Lung (tissue), 12 donors: Measurements from ENCODE around the gene VWA3A. TPM values are rescaled to one million over a fixed set of nuclear protein-coding genes. Genes with fewer than 3 reads are reported as not detected.
A peak's percentile ranks its signal among the peaks of the same experiment; 100 is the strongest.

Experiments used
- ATAC-seq: fragments of 200-7000 bp; cut with Tn5 transposase; one replicate; pipeline ENCODE4 v1.9.1; 2020; ENCODE audit warnings: moderate number of reproducible peaks; ENCODE audit not compliant: insufficient read depth, low FRiP score
- DNase-seq, 3 donors: peaks; one replicate each; pipeline ENCODE4 v3.0.0-alpha.2; 2013 to 2017
- H3K27ac ChIP-seq, 2 donors: one replicate each; pipeline ENCODE4 v1.5.1; 2013; ENCODE audit warnings: mild to moderate bottlenecking in 2 of 2, moderate library complexity in 2 of 2, control low read depth in 1 of 2, inconsistent platforms in 1 of 2, low read depth in 1 of 2, low read length in 1 of 2
- H3K27me3 ChIP-seq, 3 donors: one replicate each; pipeline ENCODE4 v1.5.1; 2013; ENCODE audit warnings: low read length in 2 of 3; ENCODE audit not compliant: control insufficient read depth in 3 of 3, insufficient read depth in 3 of 3
- H3K36me3 ChIP-seq, 4 donors: one replicate each; pipeline ENCODE4 v1.5.1; 2013; ENCODE audit warnings: low read length in 4 of 4, mild to moderate bottlenecking in 1 of 4, moderate library complexity in 1 of 4; ENCODE audit not compliant: control insufficient read depth in 4 of 4, insufficient read depth in 4 of 4
- H3K4me1 ChIP-seq, 5 donors: one replicate each; pipeline ENCODE4 v1.5.1; 2013; ENCODE audit warnings: low read length in 5 of 5, mild to moderate bottlenecking in 2 of 5, moderate library complexity in 1 of 5; ENCODE audit not compliant: control insufficient read depth in 5 of 5, insufficient read depth in 5 of 5
- H3K4me3 ChIP-seq: one replicate; pipeline ENCODE4 v1.5.1; 2013; ENCODE audit warnings: mild to moderate bottlenecking, control low read depth, moderate library complexity
- H3K9ac ChIP-seq, 2 donors: one replicate each; pipeline ENCODE4 v1.5.1; 2013; ENCODE audit warnings: low read length in 2 of 2, control low read depth in 1 of 2; ENCODE audit not compliant: insufficient read depth in 1 of 2
- H3K9me3 ChIP-seq, 4 donors: one replicate each; pipeline ENCODE4 v1.5.1; 2013; ENCODE audit warnings: low read length in 3 of 4, mild to moderate bottlenecking in 1 of 4, moderate library complexity in 1 of 4; ENCODE audit not compliant: control insufficient read depth in 4 of 4, insufficient read depth in 3 of 4
- WGBS, 2 donors: extraction: QIAGEN DNeasy Blood & Tissue Kit; methylation state at CpG; one replicate each; pipeline ENCODE4 v1.1.7; 2013; 5-methylcytosine and 5-hydroxymethylcytosine counted together
- polyA plus RNA-seq, 2 donors: library from polyadenylated mRNA; stranded (reverse); fragments of 200-250 nt; gene quantifications; one replicate each; pipeline ENCODE4 v1.2.1, GENCODE V29; 2013
- total RNA-seq, 2 donors: library from RNA; depleted of rRNA in 1 of 2; stranded (reverse); fragments of >200 nt in 1 of 2; gene quantifications; one replicate each; pipeline ENCODE4 v1.2.1, GENCODE V29; 2014 to 2021
- TF ChIP-seq, protein P1 (sequence below): IDR thresholded peaks from 2 replicates; pipeline ENCODE4 v1.5.1; 2012; ENCODE audit warnings: mild to moderate bottlenecking; ENCODE audit errors: control extremely low read depth, extremely low read depth
- donor health status: control.
- donor health status: control.
- donor health status: Bipolar disorder and iron deficiency.
- donor health status: healthy.
- donor health status: DM: yes; HTN: yes; CAD: no.

VWA3A gene
- total and polyA plus RNA-seq, 4 donors, result 2.4 to 15.1 (median 8.7) TPM

DNA sequence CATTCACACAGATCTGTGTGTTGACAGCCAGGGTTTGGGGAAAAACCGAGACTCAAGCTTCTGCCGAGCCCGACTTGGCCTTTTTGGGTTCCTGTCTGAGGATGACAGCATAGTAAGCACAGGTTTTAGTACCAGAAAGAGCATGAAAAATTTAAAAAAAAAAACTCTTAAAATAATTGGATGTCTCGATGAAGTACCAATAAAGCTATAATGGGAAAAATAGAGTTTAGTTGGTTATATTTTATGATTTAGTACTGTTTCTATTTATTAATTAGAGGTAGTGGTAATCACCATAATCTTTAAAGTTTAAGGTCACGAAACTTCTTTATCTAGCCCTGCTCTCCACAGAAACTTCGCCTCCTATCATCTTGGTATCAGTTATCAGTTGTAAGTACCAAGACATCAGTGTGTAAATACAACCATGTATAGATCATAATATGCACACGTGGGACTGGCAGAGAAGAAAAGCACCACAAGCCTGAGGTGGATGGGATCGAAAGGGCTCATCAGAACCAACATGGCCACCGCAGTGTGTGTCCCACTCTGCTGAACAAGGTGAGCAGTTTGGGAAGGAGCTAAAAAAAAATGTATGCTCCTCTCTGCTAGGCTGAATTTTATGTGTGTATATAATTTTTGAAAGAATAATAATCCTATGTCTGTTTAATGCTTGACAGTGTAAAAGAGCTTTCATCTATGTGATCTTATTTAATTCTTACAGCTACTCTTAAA is 99.4 kb downstream of the VWA3A start:
- WGBS, 2 donors, result 10 to 13% methylated on average over 9 of the region's 9 CpGs
- peaks cover 0 to 27% (median 12%) of the 10 kb centered on the region in 5 donors for H3K4me1 ChIP-seq
- H3K36me3 ChIP-seq, result no peaks in the 10 kb centered on the region
- ATAC-seq (no peak), DNase-seq (peak in 1 of 3 donors; percentile 60)
- H3K4me3 ChIP-seq, result peak overlapping the region; percentile 0
- H3K9me3 ChIP-seq, result no peaks in the 10 kb centered on the region
- H3K27ac ChIP-seq, result peak overlapping the region; percentile 90 to 94
- H3K9ac ChIP-seq, result peak overlapping the region; percentile 60 to 97
- TF ChIP-seq, protein P1, sequence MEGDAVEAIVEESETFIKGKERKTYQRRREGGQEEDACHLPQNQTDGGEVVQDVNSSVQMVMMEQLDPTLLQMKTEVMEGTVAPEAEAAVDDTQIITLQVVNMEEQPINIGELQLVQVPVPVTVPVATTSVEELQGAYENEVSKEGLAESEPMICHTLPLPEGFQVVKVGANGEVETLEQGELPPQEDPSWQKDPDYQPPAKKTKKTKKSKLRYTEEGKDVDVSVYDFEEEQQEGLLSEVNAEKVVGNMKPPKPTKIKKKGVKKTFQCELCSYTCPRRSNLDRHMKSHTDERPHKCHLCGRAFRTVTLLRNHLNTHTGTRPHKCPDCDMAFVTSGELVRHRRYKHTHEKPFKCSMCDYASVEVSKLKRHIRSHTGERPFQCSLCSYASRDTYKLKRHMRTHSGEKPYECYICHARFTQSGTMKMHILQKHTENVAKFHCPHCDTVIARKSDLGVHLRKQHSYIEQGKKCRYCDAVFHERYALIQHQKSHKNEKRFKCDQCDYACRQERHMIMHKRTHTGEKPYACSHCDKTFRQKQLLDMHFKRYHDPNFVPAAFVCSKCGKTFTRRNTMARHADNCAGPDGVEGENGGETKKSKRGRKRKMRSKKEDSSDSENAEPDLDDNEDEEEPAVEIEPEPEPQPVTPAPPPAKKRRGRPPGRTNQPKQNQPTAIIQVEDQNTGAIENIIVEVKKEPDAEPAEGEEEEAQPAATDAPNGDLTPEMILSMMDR, result no peak
- no peaks in the 10 kb centered on the region for H3K27me3 ChIP-seq

DNA sequence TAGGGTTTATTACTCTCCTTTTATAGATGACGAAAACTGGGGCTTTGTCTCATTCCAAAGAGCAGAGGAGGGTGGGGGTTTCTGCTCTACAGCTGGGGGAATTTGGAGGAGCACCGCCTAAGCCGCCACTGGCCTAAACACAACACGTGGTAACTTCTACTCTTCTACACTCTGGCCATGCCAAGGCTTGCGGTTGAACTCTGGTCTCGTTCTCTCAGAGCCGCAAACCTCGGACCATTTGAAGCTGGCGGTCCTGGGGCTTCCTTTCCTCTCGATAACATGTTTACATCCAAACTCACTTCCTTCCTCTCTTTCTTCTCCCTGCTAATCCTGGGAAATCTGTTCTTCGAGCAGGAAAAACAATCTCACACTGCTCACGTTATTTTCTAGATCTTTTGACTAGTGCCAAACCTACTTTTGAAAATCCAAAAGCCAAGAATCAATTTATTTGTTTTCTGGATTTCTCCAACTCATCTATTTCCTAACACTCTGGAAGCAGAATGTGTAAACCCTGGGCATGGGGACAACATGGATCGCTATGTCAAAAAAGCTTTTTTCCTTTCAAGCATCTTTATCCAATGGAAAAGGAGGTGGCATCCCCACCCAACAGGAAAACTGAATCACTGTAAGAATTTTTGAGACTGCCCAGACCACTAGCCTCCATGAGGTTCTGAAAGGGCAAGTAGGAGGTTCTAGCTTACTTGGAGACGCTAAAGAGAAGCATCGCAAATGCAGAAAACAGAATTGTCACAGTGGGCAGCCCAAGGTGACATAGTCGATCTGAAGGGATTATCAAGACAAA is 100.1 kb downstream of the VWA3A start:
- Histone ChIP-seq H3K27me3 (no peaks in the 10 kb centered on the region), H3K27ac (peak overlapping the region; percentile 88 to 90), H3K36me3 (no peaks in the 10 kb centered on the region), H3K4me3 (no peak overlapping the region), H3K4me1 (peaks cover 0 to 27% (median 12%) of the 10 kb centered on the region in 5 donors), H3K9me3 (no peaks in the 10 kb centered on the region), H3K9ac (peak overlapping the region; percentile 60 to 97)
- ATAC-seq (no peak), DNase-seq (peak; percentile 85 to 93 (median 92))
- WGBS, 2 donors, result 14 to 15% methylated on average over 16 of the region's 16 CpGs
- TF ChIP-seq, protein P1, result no peak

DNA sequence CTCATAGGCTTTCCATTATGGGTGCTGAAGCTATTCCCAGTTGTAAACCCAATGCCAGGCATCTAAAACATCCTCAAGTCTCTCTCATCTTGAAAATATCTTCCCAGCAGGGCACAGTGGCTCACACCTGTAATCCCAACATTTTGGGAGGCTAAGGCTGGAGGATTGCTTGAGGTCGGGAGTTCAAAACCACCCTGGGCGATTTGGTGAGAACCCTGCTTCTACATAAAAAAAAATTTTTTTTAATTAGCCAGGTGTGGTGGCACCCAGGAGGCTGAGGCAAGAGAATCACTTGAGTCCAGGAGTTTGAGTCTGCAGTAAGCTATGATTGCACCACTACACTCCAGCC is 100.7 kb downstream of the VWA3A start:
- Histone ChIP-seq H3K4me3 (no peak overlapping the region), H3K27ac (peak overlapping the region; percentile 57 to 90), H3K27me3 (no peaks in the 10 kb centered on the region), H3K9ac (peak overlapping the region in 1 of 2 donors; percentile 97), H3K36me3 (no peaks in the 10 kb centered on the region), H3K4me1 (peaks cover 0 to 27% (median 12%) of the 10 kb centered on the region in 5 donors), H3K9me3 (no peaks in the 10 kb centered on the region)
- TF ChIP-seq, protein P1, result no peak
- DNase-seq, result no peak
- no peak for ATAC-seq
- WGBS, 2 donors, result 91 to 100% methylated on average over 2 of the region's 2 CpGs
